Trophoblast cell (in vitro differentiated cells and primary cell): ENCODE measurements around the gene CTSK.
"Not testable (repeated sequence)": the region's sequence is repeated elsewhere in the genome, so short reads cannot be mapped to it uniquely, and the experiment has no call there.

ENCODE experiments used
- DNase-seq, 2 donors: peaks; one replicate each; pipeline ENCODE4 v3.0.0-alpha.2; 2016
- H2AFZ ChIP-seq: 2 replicates; pipeline ENCODE4 v1.6.1; 2013; ENCODE audit warnings: low read length, moderate library complexity, mild to moderate bottlenecking; ENCODE audit not compliant: insufficient read depth, poor library complexity
- H2AK5ac ChIP-seq: 2 replicates; pipeline ENCODE4 v1.6.1; 2013; ENCODE audit warnings: mild to moderate bottlenecking, low read length
- H2BK120ac ChIP-seq: 2 replicates; pipeline ENCODE4 v1.6.1; 2013; ENCODE audit warnings: low read length, mild to moderate bottlenecking, moderate library complexity; ENCODE audit not compliant: insufficient read depth, poor library complexity
- H2BK12ac ChIP-seq: 2 replicates; pipeline ENCODE4 v1.6.1; 2013; ENCODE audit warnings: mild to moderate bottlenecking, low read length, moderate library complexity
- H2BK5ac ChIP-seq: 2 replicates; pipeline ENCODE4 v1.6.1; 2013; ENCODE audit warnings: low read length, low read depth, moderate library complexity, mild to moderate bottlenecking; ENCODE audit not compliant: poor library complexity
- H3K14ac ChIP-seq: 2 replicates; pipeline ENCODE4 v1.6.1; 2013; ENCODE audit warnings: mild to moderate bottlenecking, low read length
- H3K18ac ChIP-seq: 2 replicates; pipeline ENCODE4 v1.6.1; 2013; ENCODE audit warnings: mild to moderate bottlenecking, low read length
- H3K23ac ChIP-seq: 2 replicates; pipeline ENCODE4 v1.6.1; 2013; ENCODE audit warnings: low read length
- H3K27ac ChIP-seq: 2 replicates; pipeline ENCODE4 v1.5.1; 2013; ENCODE audit warnings: low read depth, mild to moderate bottlenecking, inconsistent platforms, low read length, moderate library complexity
- H3K27me3 ChIP-seq: 2 replicates; pipeline ENCODE4 v1.6.1; 2013; ENCODE audit warnings: inconsistent platforms, mild to moderate bottlenecking, low read length, moderate library complexity; ENCODE audit not compliant: insufficient read depth
- H3K36me3 ChIP-seq, 2 experiments: 1 replicate in 1 of 2; 2 replicates in 1 of 2; pipeline ENCODE4 v1.6.1; 2013; ENCODE audit warnings: low read length in 2 of 2, mild to moderate bottlenecking in 2 of 2, moderate library complexity in 1 of 2; ENCODE audit not compliant: insufficient read depth in 2 of 2, control insufficient read depth in 1 of 2
- H3K4ac ChIP-seq: 2 replicates; pipeline ENCODE4 v1.6.1; 2013; ENCODE audit warnings: low read depth, mild to moderate bottlenecking, low read length, moderate library complexity
- H3K4me1 ChIP-seq, 2 experiments: 1 replicate in 1 of 2; 2 replicates in 1 of 2; pipeline ENCODE4 v1.6.1; 2013; ENCODE audit warnings: low read length in 2 of 2, mild to moderate bottlenecking in 2 of 2, moderate library complexity in 1 of 2; ENCODE audit not compliant: insufficient read depth in 2 of 2, control insufficient read depth in 1 of 2
- H3K4me2 ChIP-seq: 2 replicates; pipeline ENCODE4 v1.6.1; 2013; ENCODE audit warnings: inconsistent platforms, mild to moderate bottlenecking, low read length, moderate library complexity
- H3K4me3 ChIP-seq: 2 replicates; pipeline ENCODE4 v1.5.1; 2013; ENCODE audit warnings: mild to moderate bottlenecking, low read depth, low read length, inconsistent platforms
- H3K79me1 ChIP-seq: one replicate; pipeline ENCODE4 v1.6.1; 2013; ENCODE audit warnings: low read length
- H3K79me2 ChIP-seq: 2 replicates; pipeline ENCODE4 v1.6.1; 2013; ENCODE audit warnings: low read length, mild to moderate bottlenecking; ENCODE audit not compliant: control insufficient read depth, insufficient read depth, poor library complexity
- H3K9ac ChIP-seq: 2 replicates; pipeline ENCODE4 v1.6.1; 2013; ENCODE audit warnings: mild to moderate bottlenecking, low read length
- H3K9me3 ChIP-seq: 2 replicates; pipeline ENCODE4 v1.6.1; 2013; ENCODE audit warnings: low read depth, mild to moderate bottlenecking, control low read depth, inconsistent platforms, low read length; ENCODE audit not compliant: insufficient read depth
- H4K12ac ChIP-seq: 2 replicates; pipeline ENCODE4 v1.6.1; 2013; ENCODE audit warnings: low read depth, mild to moderate bottlenecking, low read length, moderate library complexity
- H4K8ac ChIP-seq: 2 replicates; pipeline ENCODE4 v1.6.1; 2013; ENCODE audit warnings: low read depth, mild to moderate bottlenecking, low read length, moderate library complexity
- H4K91ac ChIP-seq: one replicate; pipeline ENCODE4 v1.6.1; 2013; ENCODE audit warnings: low read depth, mild to moderate bottlenecking, low read length, moderate library complexity
- WGBS: extraction: QIAGEN DNeasy Blood & Tissue Kit; methylation state at CpG from one replicate; pipeline ENCODE4 v1.1.7; 2013; ENCODE audit warnings: missing lambda C conversion rate; ENCODE audit not compliant: insufficient read length, insufficient coverage; ENCODE audit errors: extremely low coverage; 5-methylcytosine and 5-hydroxymethylcytosine counted together

CTSK gene

GRCh38 chr1:150780510-150780909, 27.6 kb downstream of the CTSK start:
- H3K4ac ChIP-seq: no peak overlapping the region
- no peak overlapping the region for H3K4me3 ChIP-seq
- H2BK12ac ChIP-seq: no peak overlapping the region
- no peaks in the 10 kb centered on the region for H3K9me3 ChIP-seq
- no peaks in the 10 kb centered on the region for H3K27me3 ChIP-seq
- no peak overlapping the region for H2AFZ ChIP-seq
- no peak overlapping the region for H2BK5ac ChIP-seq
- no peak overlapping the region for H4K12ac ChIP-seq
- H2AK5ac ChIP-seq: no peak overlapping the region
- H3K4me1 ChIP-seq: no peaks in the 10 kb centered on the region
- H4K91ac ChIP-seq: no peak overlapping the region
- H2BK120ac ChIP-seq: no peak overlapping the region
- H3K79me1 ChIP-seq: no peaks in the 10 kb centered on the region
- no CpG with 5 or more reads among the region's 3 CpGs for WGBS
- DNase-seq: no peak
- no peak overlapping the region for H3K23ac ChIP-seq
- no peaks in the 10 kb centered on the region for H3K36me3 ChIP-seq
- H3K18ac ChIP-seq: no peak overlapping the region
- no peak overlapping the region for H3K4me2 ChIP-seq
- no peak overlapping the region for H4K8ac ChIP-seq
- no peak overlapping the region for H3K27ac ChIP-seq
- no peak overlapping the region for H3K9ac ChIP-seq
- H3K79me2 ChIP-seq: no peaks in the 10 kb centered on the region
- no peak overlapping the region for H3K14ac ChIP-seq

- H2BK120ac ChIP-seq: no peak overlapping the region
- H2BK12ac ChIP-seq: no peak overlapping the region
- DNase-seq: no peak
- H3K9me3 ChIP-seq: no peaks in the 10 kb centered on the region
- H2BK5ac ChIP-seq: no peak overlapping the region
- no peak overlapping the region for H2AK5ac ChIP-seq
- no peak overlapping the region for H3K4me2 ChIP-seq
- no peak overlapping the region for H3K27ac ChIP-seq
- H3K9ac ChIP-seq: no peak overlapping the region
- H3K23ac ChIP-seq: no peak overlapping the region
- no peaks in the 10 kb centered on the region for H3K36me3 ChIP-seq
- no peak overlapping the region for H3K4ac ChIP-seq
- H4K91ac ChIP-seq: no peak overlapping the region
- H3K18ac ChIP-seq: no peak overlapping the region
- no CpG with 5 or more reads among the region's 1 CpG for WGBS
- no peak overlapping the region for H4K12ac ChIP-seq
- no peak overlapping the region for H2AFZ ChIP-seq
- no peak overlapping the region for H4K8ac ChIP-seq
- no peaks in the 10 kb centered on the region for H3K27me3 ChIP-seq
- no peak overlapping the region for H3K4me3 ChIP-seq
- no peaks in the 10 kb centered on the region for H3K79me2 ChIP-seq
- H3K4me1 ChIP-seq: no peaks in the 10 kb centered on the region
- H3K14ac ChIP-seq: no peak overlapping the region
- H3K79me1 ChIP-seq: no peaks in the 10 kb centered on the region
Observed at GRCh38 chr1:150778409-150778808, 29.7 kb downstream of the CTSK start.

- no peak overlapping the region for H2BK120ac ChIP-seq
- no peaks in the 10 kb centered on the region for H3K27me3 ChIP-seq
- H4K91ac ChIP-seq: no peak overlapping the region
Observed at GRCh38 chr1:150777544-150777943, 30.5 kb downstream of the CTSK start.

GRCh38 chr1:150775931-150776505, 32.0 kb downstream of the CTSK start:
- H3K14ac ChIP-seq, H2BK5ac ChIP-seq, H3K23ac ChIP-seq, H3K79me1 ChIP-seq, H3K18ac ChIP-seq, H3K4ac ChIP-seq, H4K8ac ChIP-seq, H2AFZ ChIP-seq, H3K4me2 ChIP-seq, H3K79me2 ChIP-seq, DNase-seq, H2AK5ac ChIP-seq, H3K36me3 ChIP-seq, H3K9ac ChIP-seq, H3K4me3 ChIP-seq, H3K27me3 ChIP-seq, H2BK120ac ChIP-seq, H2BK12ac ChIP-seq, H3K9me3 ChIP-seq, H3K27ac ChIP-seq, H4K12ac ChIP-seq, H4K91ac ChIP-seq, H3K4me1 ChIP-seq: not testable (repeated sequence)
- WGBS: no CpG with 5 or more reads among the region's 13 CpGs

More at GRCh38 chr1:150777544-150777943, 30.5 kb downstream of the CTSK start:
- Histone ChIP-seq H2BK5ac (no peak overlapping the region), H4K8ac (no peak overlapping the region), H3K23ac (no peak overlapping the region), H3K9me3 (no peaks in the 10 kb centered on the region), H3K18ac (no peak overlapping the region), H3K79me2 (no peaks in the 10 kb centered on the region), H2AK5ac (no peak overlapping the region), H3K4me1 (no peaks in the 10 kb centered on the region), H3K4me3 (no peak overlapping the region), H3K36me3 (no peaks in the 10 kb centered on the region), H3K14ac (no peak overlapping the region), H4K12ac (no peak overlapping the region), H3K27ac (no peak overlapping the region), H3K9ac (no peak overlapping the region), H3K79me1 (no peaks in the 10 kb centered on the region), H2BK12ac (no peak overlapping the region), H2AFZ (no peak overlapping the region), H3K4me2 (no peak overlapping the region), H3K4ac (no peak overlapping the region)
- no peak for DNase-seq
- no CpG with 5 or more reads among the region's 2 CpGs for WGBS
